GM12878 (cell line): ENCODE results near the gene TBC1D9B. TPM values are rescaled to one million over a fixed set of nuclear protein-coding genes. Genes with fewer than 3 reads are reported as not detected.

ENCODE experiments used
- BMI1 ChIP-seq: fragments of 450-650 bp; IDR thresholded peaks from 2 replicates; pipeline ENCODE4 v1.6.1; 2016; ENCODE audit warnings: mild to moderate bottlenecking, moderate library complexity, borderline replicate concordance
- FOS ChIP-seq: IDR thresholded peaks from 3 replicates; pipeline ENCODE4 v1.6.1; 2011; ENCODE audit warnings: borderline replicate concordance; ENCODE audit not compliant: insufficient read length; ENCODE audit errors: extremely low read depth
- GABPA ChIP-seq: IDR thresholded peaks from 2 replicates; pipeline ENCODE4 v1.6.1; 2014; ENCODE audit warnings: antibody characterized with exemption, low read depth, mild to moderate bottlenecking, inconsistent platforms
- GATAD2B ChIP-seq: fragments of 450-650 bp; conservative IDR thresholded peaks from 2 replicates; pipeline ENCODE4 v1.6.1; 2017; ENCODE audit warnings: low read depth, mild to moderate bottlenecking, moderate library complexity
- HDAC6 ChIP-seq: fragments of 200-600 bp; sonication (generic); IDR thresholded peaks from one replicate; pipeline ENCODE4 v1.8.0; 2017; ENCODE audit warnings: antibody characterized with exemption; ENCODE audit not compliant: unreplicated experiment
- IRF4 ChIP-seq: IDR thresholded peaks from 2 replicates; pipeline ENCODE4 v1.6.1; 2011; ENCODE audit warnings: low read depth, low read length
- KDM1A ChIP-seq: fragments of 200-600 bp; sonication (generic); IDR thresholded peaks from 2 replicates; pipeline ENCODE4 v1.6.1; 2016; ENCODE audit warnings: borderline replicate concordance
- MAX ChIP-seq: IDR thresholded peaks from 2 replicates; pipeline ENCODE4 v1.6.1; 2012; ENCODE audit warnings: low read depth, low read length, improper control_type of control experiment
- NFYA ChIP-seq: IDR thresholded peaks from 2 replicates; pipeline ENCODE4 v1.6.1; 2011; ENCODE audit warnings: low read depth, mild to moderate bottlenecking, low read length, improper control_type of control experiment, borderline replicate concordance
- PBX3 ChIP-seq: IDR thresholded peaks from 2 replicates; pipeline ENCODE4 v1.6.1; 2011; ENCODE audit warnings: mild to moderate bottlenecking, low read depth, low read length, moderate library complexity; ENCODE audit not compliant: insufficient replicate concordance
- SMAD1 ChIP-seq: fragments of 450-650 bp; IDR thresholded peaks from 2 replicates; pipeline ENCODE4 v1.6.1; 2018; ENCODE audit warnings: mild to moderate bottlenecking, low read depth; ENCODE audit not compliant: partially characterized antibody
- YBX1 ChIP-seq: fragments of 450-650 bp; IDR thresholded peaks from 2 replicates; pipeline ENCODE4 v1.6.1; 2016; ENCODE audit warnings: antibody characterized with exemption
- ZBTB4 ChIP-seq: fragments of 450-650 bp; formaldehyde crosslinking; IDR thresholded peaks from 2 replicates; pipeline ENCODE4 v1.4.0; 2022; ENCODE audit warnings: mild to moderate bottlenecking, moderate library complexity
- ZNF622 ChIP-seq: fragments of 450-650 bp; IDR thresholded peaks from 2 replicates; pipeline ENCODE4 v1.6.1; 2017; ENCODE audit warnings: mild to moderate bottlenecking, inconsistent platforms
- polyA plus RNA-seq, 11 experiments: library from polyadenylated mRNA; depleted of rRNA in 4 of 11; unstranded in 6 of 11; stranded (reverse) in 5 of 11; fragments of >200 nt; fragmentation: Nextera tagmentation in 4 of 11; fragmentation: Illumina TruSeq in 1 of 11; extraction: Ambion mirVana in 4 of 11; extraction: Trizol in 1 of 11; gene quantifications; 1 replicate in 1 of 11; 2 replicates in 10 of 11; pipeline versions ENCODE4 v1.2.1 to v1.2.3, GENCODE V29; 2011 to 2016; ENCODE audit warnings: inconsistent platforms in 2 of 11, missing spikeins in 2 of 11, low read depth in 1 of 11
- total RNA-seq, 4 experiments: library from RNA; depleted of rRNA in 3 of 4; stranded (reverse); fragments of >200 nt in 3 of 4; fragmentation: Illumina TruSeq in 1 of 4; extraction: Trizol in 1 of 4; gene quantifications; 2 replicates each; pipeline versions ENCODE4 v1.2.1 to v1.2.3, GENCODE V29; 2013 to 2021

The TBC1D9B gene
- total and polyA plus RNA-seq, 10 of the 15 experiments (the other 5 are each of a cell fraction or from before 2014, with no cell fraction given) = 4.0 to 74.2 (median 34.6) TPM

GRCh38 chr5:179916523-179916922, 8.8 kb upstream of the TBC1D9B start (continued):
- TF ChIP-seq ZBTB4 (CRISPR knock-in tag) = no peak
- TF ChIP-seq FOS = no peak
- no peak for TF ChIP-seq ZNF622
- TF ChIP-seq YBX1 = no peak
- TF ChIP-seq GATAD2B = no peak
- no peak for TF ChIP-seq PBX3
- no peak for TF ChIP-seq BMI1
- TF ChIP-seq SMAD1 = no peak
- no peak for TF ChIP-seq MAX
- no peak for TF ChIP-seq HDAC6
- TF ChIP-seq GABPA = no peak
- no peak for TF ChIP-seq NFYA
- no peak for TF ChIP-seq IRF4
- no peak for TF ChIP-seq KDM1A
- TF ChIP-seq, all 136 proteins: peak for 0
